GM23338 (cell line): ENCODE measurements around the gene CHN2. TPM values are rescaled to one million over a fixed set of nuclear protein-coding genes. Genes with fewer than 3 reads are reported as not detected.

ENCODE experiments used
- ATAC-seq: fragments of 200-7000 bp; cut with Tn5 transposase; 3 replicates; pipeline ENCODE4 v1.9.1; 2020
- DNase-seq: peaks from one replicate; pipeline ENCODE4 v3.0.0-alpha.2; 2015; ENCODE audit warnings: low spot score
- H2AFZ ChIP-seq: fragments of 200-600 bp; sonication (generic); 2 replicates; pipeline ENCODE4 v1.8.0; 2016; ENCODE audit warnings: antibody characterized with exemption, mild to moderate bottlenecking, moderate library complexity
- H3F3A ChIP-seq: fragments of 200-600 bp; sonication (generic); replicated peaks from 2 replicates; pipeline ENCODE4 v1.8.0; 2017; ENCODE audit warnings: antibody characterized with exemption, mixed run types, low read depth
- H3K27ac ChIP-seq: fragments of 200-600 bp; sonication (generic); 2 replicates; pipeline ENCODE4 v1.6.1; 2016; ENCODE audit warnings: low read depth
- H3K27me3 ChIP-seq: fragments of 200-600 bp; sonication (generic); 2 replicates; pipeline ENCODE4 v1.8.0; 2016; ENCODE audit warnings: mild to moderate bottlenecking, mixed run types, moderate library complexity; ENCODE audit not compliant: insufficient read depth
- H3K36me3 ChIP-seq: fragments of 200-600 bp; sonication (generic); 2 replicates; pipeline ENCODE4 v1.8.0; 2016; ENCODE audit warnings: mild to moderate bottlenecking; ENCODE audit not compliant: insufficient read depth
- H3K4me1 ChIP-seq: fragments of 200-600 bp; sonication (generic); 2 replicates; pipeline ENCODE4 v1.8.0; 2016; ENCODE audit warnings: mild to moderate bottlenecking, moderate library complexity; ENCODE audit not compliant: insufficient read depth
- H3K4me2 ChIP-seq: fragments of 200-600 bp; sonication (generic); 2 replicates; pipeline ENCODE4 v1.7.1; 2017; ENCODE audit warnings: mixed run types
- H3K4me3 ChIP-seq: fragments of 200-600 bp; sonication (generic); 2 replicates; pipeline ENCODE4 v1.6.1; 2016; ENCODE audit warnings: mixed run types
- H3K79me2 ChIP-seq: fragments of 200-600 bp; sonication (generic); replicated peaks from 2 replicates; pipeline ENCODE4 v1.8.0; 2017; ENCODE audit warnings: mild to moderate bottlenecking; ENCODE audit not compliant: insufficient read depth
- H3K9me2 ChIP-seq: fragments of 200-600 bp; sonication (generic); 2 replicates; pipeline ENCODE4 v1.8.0; 2017; ENCODE audit not compliant: insufficient read depth
- H4K20me1 ChIP-seq: fragments of 200-600 bp; sonication (generic); replicated peaks from 2 replicates; pipeline ENCODE4 v1.8.0; 2017; ENCODE audit warnings: mild to moderate bottlenecking; ENCODE audit not compliant: insufficient read depth
- H3K27ac Mint-ChIP-seq: 2 replicates; pipeline ENCODE4 v1.8.0; 2020; ENCODE audit warnings: inconsistent platforms, mild to moderate bottlenecking, moderate library complexity, mixed read lengths
- H3K27me3 Mint-ChIP-seq: 3 replicates; pipeline ENCODE4 v1.8.0; 2022; ENCODE audit warnings: low read depth, mild to moderate bottlenecking, moderate library complexity, mixed read lengths, inconsistent platforms; ENCODE audit not compliant: insufficient read depth, poor library complexity
- H3K36me3 Mint-ChIP-seq: 3 replicates; pipeline ENCODE4 v1.8.0; 2021; ENCODE audit warnings: low read depth, mild to moderate bottlenecking, inconsistent platforms, moderate library complexity, mixed read lengths
- H3K4me1 Mint-ChIP-seq: 3 replicates; pipeline ENCODE4 v1.8.0; 2020; ENCODE audit warnings: mild to moderate bottlenecking, inconsistent platforms, mixed read lengths
- H3K4me3 Mint-ChIP-seq: 3 replicates; pipeline ENCODE4 v1.8.0; 2021; ENCODE audit warnings: moderate library complexity, mild to moderate bottlenecking, inconsistent platforms, mixed read lengths
- H3K9me3 Mint-ChIP-seq: 3 replicates; pipeline ENCODE4 v1.8.0; 2020; ENCODE audit warnings: moderate library complexity, mild to moderate bottlenecking, inconsistent platforms, mixed read lengths
- CREB1 ChIP-seq: fragments of 250-450 bp; sonication (Bioruptor Pico); IDR thresholded peaks from 2 replicates; pipeline ENCODE4 v1.5.0; 2020; ENCODE audit warnings: low read depth, mild to moderate bottlenecking, moderate library complexity
- CTCF ChIP-seq, 2 experiments: fragments of 200-600 bp in 1 of 2; sonication (generic) in 1 of 2; conservative IDR thresholded peaks; 2 replicates each; pipeline versions ENCODE4 v1.5.1 to v1.6.1; 2016 to 2017; ENCODE audit warnings: antibody characterized with exemption in 2 of 2, low read depth in 2 of 2, mild to moderate bottlenecking in 2 of 2, moderate library complexity in 1 of 2
- ETS1 ChIP-seq: IDR thresholded peaks from 2 replicates; pipeline ENCODE4 v1.6.1; 2016; ENCODE audit warnings: antibody characterized with exemption
- EZH2 ChIP-seq: fragments of 200-600 bp; sonication (generic); IDR thresholded peaks from one replicate; pipeline ENCODE4 v1.8.0; 2017; ENCODE audit warnings: antibody characterized with exemption, mild to moderate bottlenecking, low read depth; ENCODE audit not compliant: unreplicated experiment
- EZH2phosphoT487 ChIP-seq: fragments of 200-600 bp; sonication (generic); IDR thresholded peaks from one replicate; pipeline ENCODE4 v1.8.1; 2018; ENCODE audit warnings: antibody characterized with exemption; ENCODE audit not compliant: unreplicated experiment
- JUNB ChIP-seq: IDR thresholded peaks from one replicate; pipeline ENCODE4 v1.6.1; 2016; ENCODE audit warnings: antibody characterized with exemption; ENCODE audit not compliant: unreplicated experiment
- NANOG ChIP-seq: IDR thresholded peaks from 2 replicates; pipeline ENCODE4 v1.6.1; 2016; ENCODE audit warnings: antibody characterized with exemption, borderline replicate concordance
- POLR2AphosphoS5 ChIP-seq: IDR thresholded peaks from 2 replicates; pipeline ENCODE4 v1.6.1; 2016; ENCODE audit warnings: antibody characterized with exemption, low read depth
- REST ChIP-seq: IDR thresholded peaks from one replicate; pipeline ENCODE4 v1.6.1; 2018; ENCODE audit warnings: antibody characterized with exemption; ENCODE audit not compliant: unreplicated experiment
- STAT1 ChIP-seq: IDR thresholded peaks from one replicate; pipeline ENCODE4 v1.6.1; 2016; ENCODE audit warnings: antibody characterized with exemption; ENCODE audit not compliant: unreplicated experiment
- ZNF114 ChIP-seq: fragments of 250-450 bp; sonication (Bioruptor Pico); IDR thresholded peaks from 2 replicates; pipeline ENCODE4 v1.5.0; 2020; ENCODE audit warnings: mild to moderate bottlenecking, moderate library complexity
- ZNF331 ChIP-seq: fragments of 250-450 bp; sonication (Bioruptor Pico); IDR thresholded peaks from 2 replicates; pipeline ENCODE4 v1.5.0; 2020; ENCODE audit warnings: low read depth, mild to moderate bottlenecking, moderate library complexity
- ZNF462 ChIP-seq: fragments of 250-450 bp; sonication (Bioruptor Pico); IDR thresholded peaks from 2 replicates; pipeline ENCODE4 v1.5.0; 2020; ENCODE audit warnings: mild to moderate bottlenecking, moderate library complexity
- polyA plus RNA-seq: library from polyadenylated mRNA; unstranded; fragments of >200 nt; fragmentation: Nextera tagmentation; extraction: Ambion mirVana; gene quantifications from 2 replicates; pipeline ENCODE4 v1.2.1, GENCODE V29; 2016
- total RNA-seq: library from RNA; depleted of rRNA; stranded (reverse); fragments of >200 nt; shearing (Covaris generic); gene quantifications from 2 replicates; pipeline ENCODE4 v1.2.3, GENCODE V29; 2014

The CHN2 gene
- total and polyA plus RNA-seq, 2 experiments from 2014 or later, result 6.1 to 7.5 TPM

GRCh38 chr7:29162577-29162976, 32.0 kb upstream of the CHN2 start (continued):
- TF ChIP-seq EZH2 (no peak), JUNB (no peak)

GRCh38 chr7:29163854-29164253, 30.7 kb upstream of the CHN2 start:
- ATAC-seq, result no peak

More at GRCh38 chr7:29163854-29164253, 30.7 kb upstream of the CHN2 start:
- Histone ChIP-seq H3K36me3 (no peaks in the 10 kb centered on the region), H3F3A (no peaks in the 10 kb centered on the region), H3K4me2 (no peak overlapping the region), H3K79me2 (no peaks in the 10 kb centered on the region), H3K27ac (no peak overlapping the region), H2AFZ (no peak overlapping the region), H3K4me1 (no peaks in the 10 kb centered on the region), H3K9me2 (no peaks in the 10 kb centered on the region), H4K20me1 (no peaks in the 10 kb centered on the region), H3K27me3 (no peaks in the 10 kb centered on the region), H3K4me3 (no peak overlapping the region)
- Mint-ChIP-seq H3K4me1 (peaks cover 4% of the 10 kb centered on the region; the same call in 2 of the 3 replicates), H3K27ac (no peak overlapping the region), H3K4me3 (no peak overlapping the region), H3K36me3 (no peaks in the 10 kb centered on the region), H3K27me3 (peaks cover 3% of the 10 kb centered on the region), H3K9me3 (no peaks in the 10 kb centered on the region)
- TF ChIP-seq ETS1, result no peak
- no peak for TF ChIP-seq EZH2phosphoT487
- TF ChIP-seq NANOG, result no peak
- TF ChIP-seq STAT1, result no peak
- no peak for TF ChIP-seq ZNF114
- TF ChIP-seq REST, result no peak
- no peak for TF ChIP-seq CREB1 (CRISPR knock-in tag)
- no peak for TF ChIP-seq POLR2AphosphoS5
- TF ChIP-seq ZNF462 (CRISPR knock-in tag), result no peak
- no peak for TF ChIP-seq EZH2
- no peak for TF ChIP-seq CTCF (conservative IDR thresholded peaks at IDR 0.05; ENCODE audit: low read depth in 2 of 2)
- no peak for TF ChIP-seq JUNB
- TF ChIP-seq ZNF331 (CRISPR knock-in tag), result no peak
- no peak for DNase-seq
